ENCODE data around the gene HOMER3.

DNA sequence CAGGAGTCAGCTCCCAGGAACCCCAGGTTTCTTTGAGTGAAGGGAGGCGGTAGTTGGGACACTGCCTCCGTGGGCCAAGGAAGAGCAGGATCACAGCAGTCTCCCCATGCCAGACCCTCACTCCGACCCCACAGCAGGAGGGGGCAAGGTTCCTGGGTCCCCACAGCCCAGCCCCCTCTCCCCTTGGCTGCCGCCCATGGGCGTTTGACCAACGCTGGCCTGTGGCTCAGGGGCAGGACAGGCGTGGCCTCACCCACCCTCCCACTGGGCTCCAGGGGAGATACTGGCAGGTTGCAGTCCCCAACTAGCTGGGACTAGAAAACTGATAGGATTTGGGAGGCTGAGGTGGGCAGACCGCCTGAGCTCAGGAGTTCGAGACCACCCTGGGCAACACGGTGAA, 31.0 kb downstream of the HOMER3 start:
- TF ChIP-seq, protein P1, sequence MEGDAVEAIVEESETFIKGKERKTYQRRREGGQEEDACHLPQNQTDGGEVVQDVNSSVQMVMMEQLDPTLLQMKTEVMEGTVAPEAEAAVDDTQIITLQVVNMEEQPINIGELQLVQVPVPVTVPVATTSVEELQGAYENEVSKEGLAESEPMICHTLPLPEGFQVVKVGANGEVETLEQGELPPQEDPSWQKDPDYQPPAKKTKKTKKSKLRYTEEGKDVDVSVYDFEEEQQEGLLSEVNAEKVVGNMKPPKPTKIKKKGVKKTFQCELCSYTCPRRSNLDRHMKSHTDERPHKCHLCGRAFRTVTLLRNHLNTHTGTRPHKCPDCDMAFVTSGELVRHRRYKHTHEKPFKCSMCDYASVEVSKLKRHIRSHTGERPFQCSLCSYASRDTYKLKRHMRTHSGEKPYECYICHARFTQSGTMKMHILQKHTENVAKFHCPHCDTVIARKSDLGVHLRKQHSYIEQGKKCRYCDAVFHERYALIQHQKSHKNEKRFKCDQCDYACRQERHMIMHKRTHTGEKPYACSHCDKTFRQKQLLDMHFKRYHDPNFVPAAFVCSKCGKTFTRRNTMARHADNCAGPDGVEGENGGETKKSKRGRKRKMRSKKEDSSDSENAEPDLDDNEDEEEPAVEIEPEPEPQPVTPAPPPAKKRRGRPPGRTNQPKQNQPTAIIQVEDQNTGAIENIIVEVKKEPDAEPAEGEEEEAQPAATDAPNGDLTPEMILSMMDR (IDR thresholded peaks at IDR 0.05) = no peak
- no peak for TF ChIP-seq POLR2A (IDR thresholded peaks at IDR 0.05)
- TF ChIP-seq POLR2AphosphoS5 (IDR thresholded peaks at IDR 0.05) = no peak
- TF ChIP-seq EP300 (IDR thresholded peaks at IDR 0.05; ENCODE audit: low read depth) = no peak
